Renal pelvis (tissue), 4 donors: ENCODE measurements around the gene ADRM1. TPM values are rescaled to one million over a fixed set of nuclear protein-coding genes. Genes with fewer than 3 reads are reported as not detected.

Experiments used
- DNase-seq: peaks from one replicate; pipeline ENCODE4 v3.0.0-alpha.2; 2013
- polyA plus RNA-seq, 3 donors: library from polyadenylated mRNA; unstranded; fragments of 120-200 nt; gene quantifications; one replicate each; pipeline ENCODE4 v1.2.1, GENCODE V29; 2013; ENCODE audit not compliant: insufficient read length in 3 of 3

Gene ADRM1
- polyA plus RNA-seq, 3 donors = 54.1 to 72.3 (median 67.0) TPM

- DNase-seq = peak; percentile 50
These were observed 28.4 kb upstream of the ADRM1 start for GRCh38 chr20:62274332-62274950.

GRCh38 chr20:62275219-62275618, 27.6 kb upstream of the ADRM1 start:
- DNase-seq = no peak

GRCh38 chr20:62276439-62276838, 26.4 kb upstream of the ADRM1 start:
- no peak for DNase-seq

GRCh38 chr20:62277253-62277652, 25.5 kb upstream of the ADRM1 start:
- DNase-seq = no peak

- DNase-seq = no peak
These were observed 22.5 kb upstream of the ADRM1 start for GRCh38 chr20:62280303-62280702.

GRCh38 chr20:62281161-62281933, 21.4 kb upstream of the ADRM1 start:
- no peak for DNase-seq

- no peak for DNase-seq
These were observed 20.7 kb upstream of the ADRM1 start for GRCh38 chr20:62282103-62282502.

- no peak for DNase-seq
These were observed 19.8 kb upstream of the ADRM1 start for GRCh38 chr20:62282877-62283503.

GRCh38 chr20:62284448-62284847, 18.3 kb upstream of the ADRM1 start:
- no peak for DNase-seq

- no peak for DNase-seq
These were observed 17.6 kb upstream of the ADRM1 start for GRCh38 chr20:62285151-62285550.

GRCh38 chr20:62285722-62286121, 17.1 kb upstream of the ADRM1 start:
- DNase-seq = peak; percentile 10

GRCh38 chr20:62286493-62287064, 16.2 kb upstream of the ADRM1 start:
- no peak for DNase-seq

- DNase-seq = no peak
These were observed 15.7 kb upstream of the ADRM1 start for GRCh38 chr20:62287129-62287528.

- no peak for DNase-seq
These were observed 14.8 kb upstream of the ADRM1 start for GRCh38 chr20:62287759-62288534.

GRCh38 chr20:62288535-62289105, 14.2 kb upstream of the ADRM1 start:
- DNase-seq = no peak

- no peak for DNase-seq
These were observed 13.7 kb upstream of the ADRM1 start for GRCh38 chr20:62289131-62289530.

GRCh38 chr20:62289898-62290297, 12.9 kb upstream of the ADRM1 start:
- DNase-seq = no peak

- no peak for DNase-seq
These were observed 11.3 kb upstream of the ADRM1 start for GRCh38 chr20:62291251-62292066.

- DNase-seq = no peak
These were observed 10.7 kb upstream of the ADRM1 start for GRCh38 chr20:62292108-62292507.

- DNase-seq = no peak
These were observed 9.5 kb upstream of the ADRM1 start for GRCh38 chr20:62293111-62293784.
